ENCODE data around the gene KLF3.

DNA sequence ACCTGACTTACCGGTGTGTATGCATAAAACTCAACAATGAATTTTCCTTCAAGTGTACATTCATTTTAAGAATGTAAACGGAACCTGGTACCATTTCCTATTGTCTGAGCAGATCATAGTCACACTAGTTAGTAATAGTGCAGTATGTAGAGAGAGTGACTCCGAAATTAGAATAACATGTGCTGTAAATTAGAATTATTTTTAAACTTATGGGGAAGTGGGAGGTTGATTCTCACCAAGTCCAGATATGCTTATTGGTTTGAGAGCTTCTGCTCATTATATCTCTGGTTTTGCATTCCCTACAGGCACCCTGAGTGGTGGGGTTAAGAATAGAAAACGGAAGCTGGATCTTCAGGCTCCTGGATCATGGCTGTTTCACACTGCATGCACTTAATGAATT, 39.6 kb downstream of the KLF3 start:
- TF ChIP-seq, protein P1, sequence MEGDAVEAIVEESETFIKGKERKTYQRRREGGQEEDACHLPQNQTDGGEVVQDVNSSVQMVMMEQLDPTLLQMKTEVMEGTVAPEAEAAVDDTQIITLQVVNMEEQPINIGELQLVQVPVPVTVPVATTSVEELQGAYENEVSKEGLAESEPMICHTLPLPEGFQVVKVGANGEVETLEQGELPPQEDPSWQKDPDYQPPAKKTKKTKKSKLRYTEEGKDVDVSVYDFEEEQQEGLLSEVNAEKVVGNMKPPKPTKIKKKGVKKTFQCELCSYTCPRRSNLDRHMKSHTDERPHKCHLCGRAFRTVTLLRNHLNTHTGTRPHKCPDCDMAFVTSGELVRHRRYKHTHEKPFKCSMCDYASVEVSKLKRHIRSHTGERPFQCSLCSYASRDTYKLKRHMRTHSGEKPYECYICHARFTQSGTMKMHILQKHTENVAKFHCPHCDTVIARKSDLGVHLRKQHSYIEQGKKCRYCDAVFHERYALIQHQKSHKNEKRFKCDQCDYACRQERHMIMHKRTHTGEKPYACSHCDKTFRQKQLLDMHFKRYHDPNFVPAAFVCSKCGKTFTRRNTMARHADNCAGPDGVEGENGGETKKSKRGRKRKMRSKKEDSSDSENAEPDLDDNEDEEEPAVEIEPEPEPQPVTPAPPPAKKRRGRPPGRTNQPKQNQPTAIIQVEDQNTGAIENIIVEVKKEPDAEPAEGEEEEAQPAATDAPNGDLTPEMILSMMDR (IDR thresholded peaks at IDR 0.05; ENCODE audit: low read depth, low read length, poor library complexity, severe bottlenecking) = no peak
- TF ChIP-seq EZH2phosphoT487 (IDR thresholded peaks at IDR 0.05; ENCODE audit: borderline replicate concordance, low read length) = no peak
